Neuron (in vitro differentiated cells): ENCODE data around the gene CLEC11A.

Source experiments
- H2AFZ ChIP-seq: one replicate; pipeline ENCODE4 v1.6.1; 2013; ENCODE audit warnings: low read depth, mild to moderate bottlenecking, inconsistent platforms, low read length, moderate library complexity
- H3K27me3 ChIP-seq: one replicate; pipeline ENCODE4 v1.6.1; 2013; ENCODE audit warnings: low read length; ENCODE audit not compliant: insufficient read depth
- H3K36me3 ChIP-seq: one replicate; pipeline ENCODE4 v1.6.1; 2013; ENCODE audit warnings: low read length; ENCODE audit not compliant: insufficient read depth
- H3K4me1 ChIP-seq: one replicate; pipeline ENCODE4 v1.6.1; 2013; ENCODE audit warnings: low read length; ENCODE audit not compliant: insufficient read depth
- H3K4me3 ChIP-seq: 2 replicates; pipeline ENCODE4 v1.5.1; 2013; ENCODE audit warnings: mild to moderate bottlenecking, low read length, moderate library complexity
- H3K9me3 ChIP-seq: one replicate; pipeline ENCODE4 v1.6.1; 2013; ENCODE audit warnings: low read length

Gene CLEC11A

DNA sequence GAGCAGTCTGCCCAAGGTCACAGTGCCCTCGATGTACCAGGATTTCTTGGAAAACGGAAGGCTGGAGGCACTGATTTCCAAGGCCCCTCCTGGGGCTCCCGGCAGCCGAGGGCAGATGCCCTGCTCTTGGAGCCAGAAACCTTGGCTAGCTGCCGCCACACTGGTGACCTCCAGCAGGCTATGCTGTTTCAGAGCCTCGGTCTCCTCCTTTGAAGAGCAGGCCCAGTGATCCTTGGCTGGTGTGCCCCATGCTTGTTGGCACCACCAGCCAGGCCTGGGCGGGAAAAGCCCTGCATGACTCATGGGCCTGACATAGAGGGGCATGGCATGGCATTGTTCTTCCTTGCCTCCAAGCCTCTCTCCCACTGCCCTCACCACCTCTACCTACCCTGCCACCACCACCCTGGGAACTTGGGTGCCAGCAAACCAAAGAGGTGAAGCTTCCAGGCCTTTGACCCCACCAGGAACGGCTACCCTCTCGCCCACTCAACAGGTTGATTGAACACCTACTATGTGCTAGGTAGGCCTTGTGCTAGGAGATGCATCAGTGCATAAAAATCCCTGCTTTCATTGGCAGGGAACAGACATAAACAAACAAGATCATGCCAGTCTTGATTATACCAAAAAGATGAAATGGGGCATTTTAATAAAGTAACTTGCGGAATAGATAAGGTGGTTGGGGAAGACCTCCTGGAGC is 1.6 kb upstream of the CLEC11A start:
- no peaks in the 10 kb centered on the region for H3K9me3 ChIP-seq
- peaks cover 21% of the 10 kb centered on the region for H3K27me3 ChIP-seq
- H3K4me3 ChIP-seq, result no peak overlapping the region
- peaks cover 26% of the 10 kb centered on the region for H3K4me1 ChIP-seq
- no peak overlapping the region for H2AFZ ChIP-seq
- no peaks in the 10 kb centered on the region for H3K36me3 ChIP-seq

DNA sequence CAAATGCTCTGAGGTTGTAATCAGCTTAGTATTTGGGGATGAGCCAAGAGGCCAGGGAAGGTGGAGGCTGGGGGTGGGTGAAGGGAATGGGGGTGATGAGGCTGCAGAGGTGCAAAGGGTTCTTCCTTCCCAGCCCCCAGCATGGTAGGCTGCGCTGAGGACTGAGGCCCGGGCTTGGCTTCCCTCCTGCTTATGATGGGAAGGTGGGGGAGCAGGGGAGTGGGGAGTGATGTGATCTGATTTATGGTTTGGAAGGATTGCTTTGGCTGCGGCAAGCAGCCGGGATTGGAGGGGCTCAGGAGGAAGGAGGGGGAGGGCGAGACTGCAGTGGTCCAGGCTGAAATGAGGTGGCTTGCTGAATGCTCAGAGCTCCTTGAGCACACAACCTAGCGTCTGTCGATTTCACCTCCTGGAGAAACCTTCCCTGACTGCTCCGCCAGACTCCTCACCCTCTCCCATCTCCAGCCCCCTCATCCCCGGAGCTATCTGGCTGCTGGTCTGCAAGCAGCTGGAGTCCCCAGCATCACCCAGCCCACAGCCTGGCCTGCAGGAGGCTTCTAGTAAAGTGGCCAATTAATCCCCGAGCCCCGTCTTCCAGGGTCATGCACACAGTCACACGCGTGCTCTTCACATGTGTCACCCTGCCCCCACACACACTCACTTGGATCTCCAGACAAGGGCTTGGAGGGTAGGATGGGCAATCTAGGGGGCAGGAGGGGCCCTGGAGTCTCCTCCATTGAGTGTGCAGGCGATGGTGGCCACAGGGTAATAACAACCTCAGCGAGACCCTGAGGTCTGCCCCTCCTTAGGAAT is 757 bp upstream of the CLEC11A start:
- Histone ChIP-seq H3K4me3 (no peak overlapping the region), H3K4me1 (peaks cover 24% of the 10 kb centered on the region), H3K9me3 (no peaks in the 10 kb centered on the region), H3K27me3 (peaks cover 21% of the 10 kb centered on the region), H3K36me3 (no peaks in the 10 kb centered on the region), H2AFZ (no peak overlapping the region)

DNA sequence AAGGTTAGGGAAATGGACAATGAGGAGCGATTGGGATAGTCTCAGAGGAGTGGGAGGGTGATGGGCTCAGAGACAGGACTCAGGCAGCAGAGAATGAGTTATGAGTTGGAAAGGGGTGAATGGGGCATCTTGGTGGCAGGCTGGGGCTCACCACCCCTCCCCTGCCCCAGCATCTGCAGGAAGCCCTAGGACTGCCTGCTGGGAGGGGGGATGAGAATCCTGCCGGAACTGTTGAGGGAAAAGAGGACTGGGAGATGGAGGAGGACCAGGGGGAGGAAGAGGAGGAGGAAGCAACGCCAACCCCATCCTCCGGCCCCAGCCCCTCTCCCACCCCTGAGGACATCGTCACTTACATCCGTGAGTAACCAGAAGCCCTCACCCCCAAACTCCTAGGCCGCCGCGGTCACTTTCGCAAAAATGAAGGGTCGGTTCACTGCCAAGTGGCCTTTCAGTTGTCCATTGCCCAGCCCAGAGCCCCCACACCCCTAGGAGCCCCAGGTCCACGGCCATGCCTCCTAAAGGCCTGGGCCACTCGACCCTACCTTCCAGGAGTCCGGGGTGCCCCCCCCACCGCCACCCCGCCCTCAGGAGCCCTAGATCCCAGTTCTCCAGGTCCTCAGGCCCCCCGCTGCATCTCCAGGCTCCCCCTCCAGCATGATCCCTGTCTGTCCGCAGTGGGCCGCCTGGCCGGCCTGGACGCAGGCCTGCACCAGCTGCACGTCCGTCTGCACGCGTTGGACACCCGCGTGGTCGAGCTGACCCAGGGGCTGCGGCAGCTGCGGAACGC is 764 bp downstream of the CLEC11A start:
- peak overlapping the region; percentile 64 for H3K4me3 ChIP-seq
- H2AFZ ChIP-seq, result peak overlapping the region; percentile 77

DNA sequence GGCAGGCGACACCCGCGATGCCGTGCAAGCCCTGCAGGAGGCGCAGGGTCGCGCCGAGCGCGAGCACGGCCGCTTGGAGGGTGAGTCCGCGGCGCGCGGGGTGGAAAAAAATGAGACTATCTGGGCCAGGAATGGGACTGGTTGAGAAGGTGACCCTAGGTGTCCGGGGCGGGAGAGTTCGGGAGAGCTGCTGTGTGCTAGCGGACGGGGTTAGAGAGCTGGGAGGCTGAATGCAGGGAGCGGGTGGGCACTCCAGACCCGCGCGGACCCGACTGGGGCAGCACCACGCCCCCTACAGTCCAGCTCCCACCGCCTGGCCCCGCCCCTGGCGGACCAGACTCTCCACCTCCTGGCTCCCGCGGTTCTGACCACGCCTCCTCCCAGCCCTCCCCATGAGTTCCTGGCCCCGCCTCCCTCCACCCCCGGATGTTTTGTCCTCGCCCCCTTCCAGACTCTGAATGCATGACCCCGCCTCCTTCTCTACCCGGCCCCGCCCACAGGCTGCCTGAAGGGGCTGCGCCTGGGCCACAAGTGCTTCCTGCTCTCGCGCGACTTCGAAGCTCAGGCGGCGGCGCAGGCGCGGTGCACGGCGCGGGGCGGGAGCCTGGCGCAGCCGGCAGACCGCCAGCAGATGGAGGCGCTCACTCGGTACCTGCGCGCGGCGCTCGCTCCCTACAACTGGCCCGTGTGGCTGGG is 1.5 kb downstream of the CLEC11A start:
- no peaks in the 10 kb centered on the region for H3K36me3 ChIP-seq
- H3K27me3 ChIP-seq, result peaks cover 21% of the 10 kb centered on the region
- no peaks in the 10 kb centered on the region for H3K9me3 ChIP-seq
- peak overlapping the region; percentile 77 for H3K4me3 ChIP-seq
- peak overlapping the region; percentile 84 for H2AFZ ChIP-seq
- peaks cover 21% of the 10 kb centered on the region for H3K4me1 ChIP-seq

More for the DNA sequence above, 764 bp downstream of the CLEC11A start:
- Histone ChIP-seq H3K27me3 (peaks cover 21% of the 10 kb centered on the region), H3K36me3 (no peaks in the 10 kb centered on the region), H3K4me1 (peaks cover 21% of the 10 kb centered on the region), H3K9me3 (no peaks in the 10 kb centered on the region)

DNA sequence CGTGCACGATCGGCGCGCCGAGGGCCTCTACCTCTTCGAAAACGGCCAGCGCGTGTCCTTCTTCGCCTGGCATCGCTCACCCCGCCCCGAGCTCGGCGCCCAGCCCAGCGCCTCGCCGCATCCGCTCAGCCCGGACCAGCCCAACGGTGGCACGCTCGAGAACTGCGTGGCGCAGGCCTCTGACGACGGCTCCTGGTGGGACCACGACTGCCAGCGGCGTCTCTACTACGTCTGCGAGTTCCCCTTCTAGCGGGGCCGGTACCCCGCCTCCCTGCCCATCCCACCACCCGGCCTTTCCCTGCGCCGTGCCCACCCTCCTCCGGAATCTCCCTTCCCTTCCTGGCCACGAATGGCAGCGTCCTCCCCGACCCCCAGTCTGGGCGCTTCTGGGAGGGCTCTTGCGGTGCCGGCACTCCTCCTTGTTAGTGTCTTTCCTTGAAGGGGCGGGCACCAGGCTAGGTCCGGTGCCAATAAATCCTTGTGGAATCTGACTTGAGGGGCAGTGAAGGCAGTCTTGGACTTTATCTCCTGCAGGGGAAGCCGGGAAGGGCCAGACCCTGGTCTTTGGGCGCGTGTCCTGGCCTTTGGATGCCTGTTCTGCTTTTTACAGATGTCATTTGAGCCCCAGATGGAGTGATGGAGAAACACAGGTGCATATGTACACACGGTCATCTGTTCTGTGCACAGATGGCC is 2.2 kb downstream of the CLEC11A start:
- Histone ChIP-seq H3K27me3 (peaks cover 21% of the 10 kb centered on the region), H3K4me3 (peak overlapping the region; percentile 77), H2AFZ (peak overlapping the region; percentile 84), H3K4me1 (peaks cover 21% of the 10 kb centered on the region), H3K9me3 (no peaks in the 10 kb centered on the region), H3K36me3 (no peaks in the 10 kb centered on the region)

DNA sequence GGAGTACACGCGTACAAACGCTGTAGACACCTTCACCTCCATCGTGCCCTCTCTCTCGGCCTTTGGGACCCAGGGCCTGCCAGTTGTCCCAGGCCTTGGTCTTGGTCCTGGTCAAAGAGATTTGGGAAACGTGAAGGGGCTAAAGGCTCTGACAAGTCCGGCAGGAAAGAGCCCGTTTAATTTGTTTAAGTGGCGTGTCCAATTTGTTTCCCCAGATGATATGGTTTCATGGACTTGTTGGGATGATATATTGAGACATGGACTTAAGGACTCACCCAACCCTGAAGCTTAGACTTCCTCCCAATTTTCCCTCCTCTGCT is 2.7 kb downstream of the CLEC11A start:
- H3K36me3 ChIP-seq, result no peaks in the 10 kb centered on the region
- peaks cover 21% of the 10 kb centered on the region for H3K4me1 ChIP-seq
- H2AFZ ChIP-seq, result no peak overlapping the region
- peak overlapping the region; percentile 77 for H3K4me3 ChIP-seq
- peaks cover 21% of the 10 kb centered on the region for H3K27me3 ChIP-seq
- H3K9me3 ChIP-seq, result no peaks in the 10 kb centered on the region

DNA sequence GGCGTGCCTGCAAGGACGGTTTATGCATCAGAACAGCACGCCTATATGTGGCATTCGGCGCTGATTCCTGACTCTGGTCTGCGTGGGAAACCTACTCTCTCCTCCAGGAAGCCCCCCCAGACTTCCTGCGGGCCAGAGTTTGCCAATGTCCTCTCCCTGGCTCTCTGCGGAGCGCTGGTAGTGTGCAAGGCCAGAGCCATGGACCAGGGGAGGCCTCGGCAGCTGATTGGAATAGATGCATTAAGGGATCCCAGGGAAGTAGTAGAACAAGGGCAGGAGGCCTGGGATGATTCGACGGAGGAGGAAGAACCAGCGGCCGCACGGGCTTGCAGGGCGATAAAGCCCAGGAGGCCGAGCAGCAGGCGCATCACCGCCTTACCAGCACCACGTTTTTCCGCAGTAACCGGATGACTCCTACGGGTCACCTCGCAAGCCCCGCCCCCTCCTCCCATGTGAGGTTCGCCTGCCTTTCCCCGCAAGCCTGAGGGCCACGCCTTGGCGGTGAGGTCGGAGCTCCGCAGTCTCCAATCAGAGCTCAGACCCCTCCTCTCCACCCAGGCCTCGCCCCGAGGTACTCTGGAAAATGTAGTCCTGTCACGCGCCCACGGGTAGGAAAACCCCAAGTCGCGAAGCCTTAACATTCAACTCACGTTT is 5.0 kb downstream of the CLEC11A start:
- H3K27me3 ChIP-seq, result peaks cover 8% of the 10 kb centered on the region
- peak overlapping the region; percentile 8 for H3K4me3 ChIP-seq
- no peak overlapping the region for H2AFZ ChIP-seq
- H3K4me1 ChIP-seq, result peaks cover 19% of the 10 kb centered on the region
- no peaks in the 10 kb centered on the region for H3K9me3 ChIP-seq
- H3K36me3 ChIP-seq, result no peaks in the 10 kb centered on the region

DNA sequence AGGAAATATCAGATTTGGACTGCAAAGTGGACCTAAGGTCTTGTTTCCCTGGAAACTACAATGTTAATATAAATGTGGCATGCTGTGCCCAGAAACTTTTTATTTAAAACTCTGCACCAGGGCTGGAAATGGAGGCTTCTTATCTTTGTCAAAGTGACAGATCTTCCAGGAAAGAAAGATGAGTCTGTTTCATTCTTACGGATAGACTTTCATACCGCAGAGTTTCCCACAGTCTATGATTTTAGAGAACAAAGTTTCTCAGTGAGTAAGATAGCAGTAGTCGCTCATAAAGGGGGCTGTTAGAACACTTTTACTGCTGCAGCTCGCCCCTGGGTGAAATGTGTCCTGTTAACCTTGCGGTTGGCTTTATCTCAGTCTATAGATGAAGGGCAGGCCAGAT is 6.7 kb downstream of the CLEC11A start:
- H3K4me3 ChIP-seq, result no peak overlapping the region
- H3K4me1 ChIP-seq, result peaks cover 13% of the 10 kb centered on the region
- H3K27me3 ChIP-seq, result peaks cover 3% of the 10 kb centered on the region
- no peaks in the 10 kb centered on the region for H3K36me3 ChIP-seq
- no peaks in the 10 kb centered on the region for H3K9me3 ChIP-seq
- no peak overlapping the region for H2AFZ ChIP-seq

DNA sequence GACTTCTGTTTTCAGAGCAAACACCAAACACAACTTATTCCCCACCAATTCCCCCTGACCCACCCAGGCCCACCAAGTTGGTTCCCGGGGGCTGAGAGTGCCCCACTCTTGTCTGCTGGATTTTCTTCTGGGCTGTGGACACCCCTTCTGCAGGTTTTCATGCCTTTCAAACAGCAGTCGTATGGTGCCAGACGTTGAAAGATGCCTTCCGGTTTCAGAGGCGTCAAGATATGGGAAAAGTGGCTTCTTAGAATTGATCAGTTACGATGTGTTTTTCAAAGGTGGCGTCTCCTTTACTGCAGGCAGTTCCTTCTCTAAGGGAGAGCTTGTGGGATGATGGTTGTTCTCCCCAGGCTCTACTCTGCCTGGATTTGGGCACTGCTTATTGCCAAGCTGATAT is 12.7 kb downstream of the CLEC11A start:
- Histone ChIP-seq H3K4me3 (no peak overlapping the region), H3K27me3 (peaks cover 7% of the 10 kb centered on the region), H3K9me3 (no peaks in the 10 kb centered on the region), H2AFZ (no peak overlapping the region), H3K36me3 (no peaks in the 10 kb centered on the region), H3K4me1 (no peaks in the 10 kb centered on the region)

DNA sequence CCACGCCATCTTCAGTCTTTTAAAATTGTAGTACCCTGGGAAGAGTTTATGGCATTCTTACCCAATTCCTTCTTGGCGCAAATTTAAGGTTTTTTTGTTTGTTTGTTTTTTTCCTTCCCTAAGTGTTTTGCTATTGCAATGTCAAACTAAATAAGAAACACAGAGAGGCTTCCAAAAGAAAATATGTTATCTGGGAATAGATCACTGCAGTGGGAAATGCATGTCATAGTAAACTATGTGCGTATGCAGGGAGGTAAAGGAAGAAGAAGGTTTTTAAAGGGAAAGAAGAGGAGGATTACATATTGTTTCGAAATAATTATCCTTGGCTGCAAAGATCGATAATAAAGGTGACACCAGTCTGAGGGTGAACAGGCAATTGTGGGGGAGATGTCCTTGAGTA is 13.2 kb downstream of the CLEC11A start:
- Histone ChIP-seq H3K9me3 (no peaks in the 10 kb centered on the region), H2AFZ (no peak overlapping the region), H3K27me3 (peaks cover 7% of the 10 kb centered on the region), H3K36me3 (no peaks in the 10 kb centered on the region), H3K4me1 (no peaks in the 10 kb centered on the region), H3K4me3 (no peak overlapping the region)

DNA sequence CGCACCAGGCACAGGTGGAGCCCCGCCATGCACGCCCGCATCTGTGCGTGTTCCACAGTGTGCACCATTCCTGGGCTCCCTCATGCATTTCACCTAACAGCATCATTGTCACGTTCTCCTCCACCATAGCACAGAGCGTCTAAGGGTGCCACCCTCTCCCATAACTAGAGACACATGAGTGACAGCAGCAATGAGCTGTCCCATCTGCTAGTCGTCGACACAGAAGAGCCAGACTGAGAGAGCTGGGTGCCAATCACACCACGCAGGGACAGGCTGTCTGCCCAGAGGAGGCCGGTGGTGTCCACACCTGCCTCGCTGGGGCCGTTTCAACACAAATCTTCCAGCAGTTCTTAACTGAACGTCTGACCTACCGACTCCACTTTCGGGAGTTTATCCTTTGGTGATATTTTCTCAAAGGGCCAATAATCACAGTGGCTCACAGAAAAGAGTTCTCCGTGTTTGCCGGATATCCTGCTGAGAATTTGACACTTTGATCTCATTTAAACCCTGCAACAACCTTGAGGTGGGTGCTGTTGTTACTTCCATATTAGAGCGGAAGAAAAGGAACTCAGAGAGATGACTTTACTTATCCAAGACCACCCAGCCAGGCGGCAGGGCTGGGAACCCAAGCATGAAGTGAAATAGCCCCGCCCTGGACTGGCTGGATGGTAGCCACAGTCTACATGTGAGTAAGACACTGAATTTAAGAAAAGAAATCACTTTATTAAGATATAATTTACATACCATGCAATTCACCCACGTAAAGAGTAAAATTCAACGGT is 16.2 kb downstream of the CLEC11A start:
- H3K4me1 ChIP-seq, result no peaks in the 10 kb centered on the region
- H3K4me3 ChIP-seq, result no peak overlapping the region
- peaks cover 5% of the 10 kb centered on the region for H3K27me3 ChIP-seq
- H3K9me3 ChIP-seq, result no peaks in the 10 kb centered on the region
- H3K36me3 ChIP-seq, result no peaks in the 10 kb centered on the region
- no peak overlapping the region for H2AFZ ChIP-seq
